ENCODE results near the gene AGRN. TPM values are rescaled to one million over a fixed set of nuclear protein-coding genes. Genes with fewer than 3 reads are reported as not detected.
A peak's percentile ranks its signal among the peaks of the same experiment; 100 is the strongest.
"Not testable (repeated sequence)": the region's sequence is repeated elsewhere in the genome, so short reads cannot be mapped to it uniquely, and the experiment has no call there.

The AGRN gene
- total RNA-seq, 2 experiments from 2014 or later, result 18.8 to 19.3 TPM

GRCh38 chr1:1013105-1013921 is 6.6 kb upstream of the AGRN start, which contains the start of gene ISG15:
Gene ISG15, plus strand, starts transcription at chr1:1013497. Its CDS starts 77 bp downstream, at chr1:1013574.
- H3K4me1 Mint-ChIP-seq, result peaks cover 24% of the 10 kb centered on the region
- H3K4me3 Mint-ChIP-seq, result peak within 1 kb of the TSS; percentile 87
- peak; percentile 90 for ATAC-seq (ENCODE audit: low read depth)
- peak within 1 kb of the TSS; percentile 95 for H3K27ac Mint-ChIP-seq
- H3K36me3 Mint-ChIP-seq, result peaks cover 30% of the 10 kb centered on the region
- no peaks in the 10 kb centered on the region for H3K27me3 Mint-ChIP-seq
- peak; percentile 91 for DNase-seq
- POLR2A ChIA-PET, result interaction anchor here (0.6 to 3.5 kb wide), 21 partner anchors 8 to 1817 kb away, joined by 3 to 28 read pairs (median 4); partner anchors contain the start of gene UBE2J2
- no peaks in the 10 kb centered on the region for H3K9me3 Mint-ChIP-seq

- DNase-seq (peak; percentile 54), ATAC-seq (ENCODE audit: low read depth) (no peak)
- peak overlapping the region; percentile 87 for H3K4me3 Mint-ChIP-seq
- H3K27ac Mint-ChIP-seq, result peak overlapping the region; percentile 95
- H3K9me3 Mint-ChIP-seq, result no peaks in the 10 kb centered on the region
- POLR2A ChIA-PET, result interaction anchor here (0.6 to 3.5 kb wide), 21 partner anchors 8 to 334 kb away, joined by 3 to 28 read pairs (median 4); partner anchors contain the start of gene UBE2J2
- no peaks in the 10 kb centered on the region for H3K27me3 Mint-ChIP-seq
- H3K4me1 Mint-ChIP-seq, result peaks cover 24% of the 10 kb centered on the region
- H3K36me3 Mint-ChIP-seq, result peaks cover 30% of the 10 kb centered on the region
Measured at GRCh38 chr1:1013922-1014648, 5.8 kb upstream of the AGRN start.

GRCh38 chr1:1014799-1015681 is 4.9 kb upstream of the AGRN start:
- no peaks in the 10 kb centered on the region for H3K27me3 Mint-ChIP-seq
- no peaks in the 10 kb centered on the region for H3K9me3 Mint-ChIP-seq
- POLR2A ChIA-PET, result interaction anchor here (1.1 to 3.5 kb wide), 8 partner anchors 10 to 236 kb away, joined by 3 to 28 read pairs (median 4); no protein-coding TSS in a partner anchor
- H3K4me3 Mint-ChIP-seq, result peak overlapping the region; percentile 87
- ATAC-seq (ENCODE audit: low read depth) (no peak), DNase-seq (peak; percentile 54)
- H3K27ac Mint-ChIP-seq, result peak overlapping the region; percentile 95
- H3K36me3 Mint-ChIP-seq, result peaks cover 30% of the 10 kb centered on the region
- peaks cover 24% of the 10 kb centered on the region for H3K4me1 Mint-ChIP-seq

GRCh38 chr1:1017397-1018320 is 2.3 kb upstream of the AGRN start:
- peak overlapping the region; percentile 66 for H3K27ac Mint-ChIP-seq
- POLR2A ChIA-PET, result interaction anchor here (1.7 kb wide), 1 partner anchor 16 kb away, joined by 4 read pairs; no protein-coding TSS in a partner anchor
- H3K4me1 Mint-ChIP-seq, result peaks cover 15% of the 10 kb centered on the region
- ATAC-seq (ENCODE audit: low read depth); H3K9me3 Mint-ChIP-seq; H3K27me3 Mint-ChIP-seq: not testable (repeated sequence)
- DNase-seq, result peak; percentile 43
- H3K36me3 Mint-ChIP-seq, result peaks cover 30% of the 10 kb centered on the region
- peak overlapping the region; percentile 48 for H3K4me3 Mint-ChIP-seq

DNA sequence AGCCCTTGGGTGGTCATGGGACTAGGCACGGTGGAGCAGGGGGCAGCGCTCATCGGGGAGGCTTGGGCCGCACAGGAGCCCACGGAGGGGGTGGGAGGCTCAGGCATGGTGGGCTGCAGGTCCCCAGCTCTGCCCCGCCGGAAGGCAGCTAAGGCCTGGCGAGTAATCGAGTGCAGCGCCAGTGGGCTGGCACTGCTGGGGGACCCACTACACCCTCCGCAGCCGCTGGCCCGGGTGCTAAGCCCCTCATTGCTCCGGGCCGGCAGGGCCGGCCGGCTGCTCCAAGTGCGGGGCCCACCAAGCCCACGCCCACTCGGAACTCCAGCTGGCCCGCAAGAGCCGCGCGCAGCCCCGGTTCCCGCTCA is 1.6 kb upstream of the AGRN start:
- H3K9me3 Mint-ChIP-seq; DNase-seq; ATAC-seq (ENCODE audit: low read depth); H3K27ac Mint-ChIP-seq; H3K27me3 Mint-ChIP-seq; H3K4me3 Mint-ChIP-seq: not testable (repeated sequence)
- peaks cover 12% of the 10 kb centered on the region for H3K4me1 Mint-ChIP-seq
- POLR2A ChIA-PET, result interaction anchor here (1.4 to 1.7 kb wide), 2 partner anchors 17 to 21 kb away, joined by 4 to 9 read pairs; no protein-coding TSS in a partner anchor
- peaks cover 29% of the 10 kb centered on the region for H3K36me3 Mint-ChIP-seq

DNA sequence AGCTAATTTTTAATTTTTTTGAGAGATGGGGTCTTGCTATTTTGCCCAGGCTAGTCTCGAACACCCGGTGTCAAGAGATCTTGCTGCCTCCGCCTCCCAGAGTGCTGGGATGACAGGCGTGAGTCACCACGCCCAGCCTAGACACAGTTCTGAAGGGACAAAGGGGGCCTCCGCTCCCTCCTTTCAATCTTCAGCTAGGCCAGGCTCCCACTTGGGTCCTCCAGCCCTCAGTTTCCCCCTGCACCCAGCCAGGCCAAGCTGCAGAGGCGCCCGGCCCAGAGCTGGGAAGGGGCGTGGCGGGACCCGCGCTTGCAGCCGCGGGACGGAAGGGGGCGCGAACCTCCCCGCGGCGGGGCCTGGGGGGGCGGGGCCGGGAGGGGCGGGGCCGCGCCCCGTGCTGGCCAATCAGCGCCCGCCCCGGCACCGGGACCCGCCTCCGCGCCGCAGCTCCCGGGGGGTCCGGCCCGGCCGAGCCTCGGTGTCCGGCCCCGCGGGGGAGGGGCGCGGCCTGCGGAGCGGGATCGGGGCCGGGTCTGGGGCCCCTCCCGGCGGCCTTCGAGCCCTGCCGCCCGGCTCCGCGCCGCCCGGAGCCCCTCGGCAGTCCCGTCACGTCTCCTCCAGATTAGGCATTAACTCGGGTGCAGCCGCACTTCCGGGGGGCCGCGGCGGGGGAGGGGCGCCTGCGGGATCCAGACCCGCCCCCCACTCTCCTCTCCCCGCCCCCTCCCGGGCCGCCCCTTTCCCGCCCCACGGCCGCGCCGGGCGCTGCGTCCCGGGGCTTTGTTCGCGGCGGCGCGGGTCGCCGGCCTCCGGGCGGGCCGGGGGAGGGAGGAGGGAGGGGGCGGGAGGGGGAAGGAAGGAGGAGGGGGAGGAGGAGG is 559 bp upstream of the AGRN start:
- Mint-ChIP-seq H3K36me3 (peaks cover 18% of the 10 kb centered on the region), H3K4me3 (peak overlapping the region; percentile 60), H3K9me3 (no peaks in the 10 kb centered on the region), H3K27ac (peak overlapping the region; percentile 30), H3K4me1 (peaks cover 12% of the 10 kb centered on the region), H3K27me3 (peaks cover 2% of the 10 kb centered on the region)
- ATAC-seq (ENCODE audit: low read depth), result peak; percentile 73
- DNase-seq, result peak; percentile 91
- POLR2A ChIA-PET, result interaction anchor here (0.8 to 1.4 kb wide), 6 partner anchors 14 to 44 kb away, joined by 3 to 9 read pairs (median 5); no protein-coding TSS in a partner anchor

GRCh38 chr1:1020415-1021009 is 592 bp downstream of the AGRN start:
- H3K27ac Mint-ChIP-seq, result no peak overlapping the region
- H3K9me3 Mint-ChIP-seq, result no peaks in the 10 kb centered on the region
- POLR2A ChIA-PET, result no interaction called here
- H3K4me1 Mint-ChIP-seq, result peaks cover 6% of the 10 kb centered on the region
- H3K27me3 Mint-ChIP-seq, result peaks cover 2% of the 10 kb centered on the region
- peaks cover 9% of the 10 kb centered on the region for H3K36me3 Mint-ChIP-seq
- no peak for ATAC-seq (ENCODE audit: low read depth)
- H3K4me3 Mint-ChIP-seq, result peak overlapping the region; percentile 30
- DNase-seq, result no peak

DNA sequence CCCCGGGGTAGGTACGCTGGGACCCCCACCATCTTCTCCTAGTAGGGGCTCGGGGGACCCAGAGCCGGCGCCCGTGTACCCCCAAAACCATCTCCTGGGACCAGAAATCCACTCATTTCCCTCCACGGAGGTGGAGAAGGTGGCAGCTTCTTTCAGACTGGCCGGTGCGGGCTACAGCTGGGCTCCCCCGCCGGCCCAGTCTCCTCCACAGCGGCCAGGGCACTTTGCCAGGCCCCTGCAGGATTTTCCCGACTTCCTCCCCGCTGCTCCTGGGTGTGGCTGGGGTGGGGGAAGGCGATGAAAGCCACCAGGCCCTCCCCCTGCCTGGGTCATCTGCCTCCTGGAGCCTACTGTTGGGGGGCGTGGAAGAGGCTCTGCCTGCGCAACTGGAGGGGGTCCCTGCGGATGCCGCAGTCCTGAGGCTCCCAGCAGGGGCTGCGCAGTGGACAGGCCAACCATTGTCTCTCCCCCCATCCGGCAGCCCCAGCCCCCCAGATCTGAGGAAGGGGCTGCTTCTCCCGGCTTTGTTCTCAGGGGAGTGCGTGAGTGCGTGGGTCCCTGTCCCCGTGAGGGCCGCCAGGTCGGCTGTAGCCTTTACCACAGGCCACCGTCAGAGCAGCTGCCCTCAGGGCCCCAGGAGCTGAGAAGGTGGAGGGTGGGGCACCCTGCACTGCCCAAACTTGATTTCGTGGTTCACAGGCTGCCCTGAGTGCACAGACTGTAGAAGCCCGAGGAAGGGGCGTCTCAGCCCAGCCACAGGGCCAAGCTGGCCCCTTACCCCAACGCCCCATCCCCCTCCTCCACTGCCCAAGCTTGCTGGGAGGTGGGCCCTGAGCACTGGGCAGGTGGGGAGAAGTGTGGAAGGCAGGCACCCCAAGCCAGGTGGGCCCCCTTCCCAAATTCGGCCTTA is 1.3 kb downstream of the AGRN start:
- no peak for ATAC-seq (ENCODE audit: low read depth)
- peaks cover 6% of the 10 kb centered on the region for H3K4me1 Mint-ChIP-seq
- H3K36me3 Mint-ChIP-seq, result peaks cover 9% of the 10 kb centered on the region
- H3K9me3 Mint-ChIP-seq, result no peaks in the 10 kb centered on the region
- peak overlapping the region; percentile 47 for H3K4me3 Mint-ChIP-seq
- H3K27ac Mint-ChIP-seq, result no peak overlapping the region
- peaks cover 2% of the 10 kb centered on the region for H3K27me3 Mint-ChIP-seq
- DNase-seq, result no peak
- POLR2A ChIA-PET, result interaction anchor here (1.0 to 1.2 kb wide), 2 partner anchors 8 to 44 kb away, joined by 3 to 4 read pairs; partner anchors contain the start of gene ISG15

DNA sequence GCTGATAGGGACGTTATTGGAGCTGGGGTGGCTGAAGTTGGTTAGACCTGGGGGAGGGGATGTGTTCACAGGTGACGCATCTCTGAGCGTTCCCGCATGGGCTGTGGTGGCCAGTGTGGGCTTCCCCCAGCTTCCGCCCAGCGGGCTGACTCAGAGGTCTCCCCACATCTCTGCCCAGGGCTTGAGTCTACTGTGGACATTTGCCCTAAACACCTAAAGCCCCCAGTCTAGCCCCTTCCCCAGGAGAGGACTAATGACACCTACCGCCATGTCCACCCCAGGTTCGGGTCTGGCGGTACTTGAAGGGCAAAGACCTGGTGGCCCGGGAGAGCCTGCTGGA is 2.0 kb downstream of the AGRN start:
- DNase-seq, result no peak
- H3K4me1 Mint-ChIP-seq, result peaks cover 6% of the 10 kb centered on the region
- no peak overlapping the region for H3K27ac Mint-ChIP-seq
- ATAC-seq (ENCODE audit: low read depth), result no peak
- H3K36me3 Mint-ChIP-seq, result peaks cover 7% of the 10 kb centered on the region
- H3K27me3 Mint-ChIP-seq, result peaks cover 2% of the 10 kb centered on the region
- H3K4me3 Mint-ChIP-seq, result no peak overlapping the region
- no peaks in the 10 kb centered on the region for H3K9me3 Mint-ChIP-seq
- POLR2A ChIA-PET, result interaction anchor here (0.7 to 1.2 kb wide), 3 partner anchors 8 to 353 kb away, joined by 3 to 4 read pairs (median 3); partner anchors contain the start of genes AURKAIP1 and ISG15

All from activated naive CD8-positive, alpha-beta T cell treated with anti-CD3 and anti-CD28 coated beads, Interleukin-2, amount 10 ng/mL, durations not matched to agents 7 days and 5 days (primary cell).